Measurements from ENCODE around the gene ADGRL3.
A peak's percentile ranks its signal among the peaks of the same experiment; 100 is the strongest.

ADGRL3 gene

DNA sequence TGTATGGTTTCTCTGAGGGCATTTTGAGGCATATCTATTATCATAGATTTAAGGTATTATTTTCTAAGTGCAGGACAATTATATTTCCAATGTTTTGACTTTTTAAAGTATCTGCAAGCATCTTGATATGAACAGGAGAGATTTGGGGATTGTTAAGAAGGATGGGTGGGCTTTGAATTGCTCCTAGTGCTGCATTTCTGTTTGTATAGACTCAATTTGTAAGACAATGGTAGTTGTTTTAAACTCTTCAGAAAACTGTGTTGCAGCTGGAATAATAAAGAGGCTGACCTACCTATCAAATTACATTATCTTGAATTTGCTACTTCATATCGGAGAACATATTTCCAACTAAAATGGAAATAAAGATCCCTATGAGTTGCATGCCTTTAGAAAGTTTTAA lies 570.3 kb downstream of the ADGRL3 start:
- Histone ChIP-seq H3K9me3 (ENCODE audit: control insufficient read depth, insufficient read depth, low read length) (no peaks in the 10 kb centered on the region), H3K4me3 (ENCODE audit: low read depth, low read length) (peak overlapping the region; percentile 33), H3K27me3 (ENCODE audit: control insufficient read depth, insufficient read depth, low read length) (no peaks in the 10 kb centered on the region), H3K36me3 (ENCODE audit: control insufficient read depth, insufficient read depth, low read length) (peaks cover 7% of the 10 kb centered on the region), H3K4me1 (ENCODE audit: control insufficient read depth, insufficient read depth, low read length) (peaks cover 23% of the 10 kb centered on the region), H3K9ac (ENCODE audit: low read depth, low read length) (no peak overlapping the region)

DNA sequence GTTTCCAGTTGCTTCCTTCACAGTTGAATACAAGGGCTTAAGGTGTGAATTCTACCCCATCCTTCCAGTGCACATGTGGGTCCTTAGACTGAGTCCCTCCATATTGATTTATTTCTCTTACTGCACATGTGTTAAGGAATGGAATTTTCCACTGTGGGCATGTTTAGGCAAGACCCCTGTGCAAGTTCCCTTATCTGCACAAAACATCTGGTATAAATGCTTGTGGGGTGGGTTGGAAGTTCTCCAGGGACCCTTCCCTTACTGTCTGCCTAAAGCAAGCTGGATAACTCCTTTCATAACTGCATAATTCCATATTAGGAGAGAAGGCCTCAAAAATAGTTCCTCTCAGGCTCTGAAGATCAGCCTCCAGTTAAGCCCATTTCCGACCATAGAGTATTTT lies 570.9 kb downstream of the ADGRL3 start:
- Histone ChIP-seq H3K4me3 (ENCODE audit: low read depth, low read length) (peak overlapping the region; percentile 33), H3K4me1 (ENCODE audit: control insufficient read depth, insufficient read depth, low read length) (peaks cover 23% of the 10 kb centered on the region), H3K9me3 (ENCODE audit: control insufficient read depth, insufficient read depth, low read length) (no peaks in the 10 kb centered on the region), H3K36me3 (ENCODE audit: control insufficient read depth, insufficient read depth, low read length) (peaks cover 5% of the 10 kb centered on the region), H3K27me3 (ENCODE audit: control insufficient read depth, insufficient read depth, low read length) (no peaks in the 10 kb centered on the region), H3K9ac (ENCODE audit: low read depth, low read length) (no peak overlapping the region)

GRCh38 chr4:61772126-61772525 lies 572.0 kb downstream of the ADGRL3 start:
- Histone ChIP-seq H3K36me3 (ENCODE audit: control insufficient read depth, insufficient read depth, low read length) (no peaks in the 10 kb centered on the region), H3K4me1 (ENCODE audit: control insufficient read depth, insufficient read depth, low read length) (peaks cover 23% of the 10 kb centered on the region), H3K27me3 (ENCODE audit: control insufficient read depth, insufficient read depth, low read length) (no peaks in the 10 kb centered on the region), H3K4me3 (ENCODE audit: low read depth, low read length) (peak overlapping the region; percentile 6), H3K9ac (ENCODE audit: low read depth, low read length) (peak overlapping the region; percentile 26), H3K9me3 (ENCODE audit: control insufficient read depth, insufficient read depth, low read length) (no peaks in the 10 kb centered on the region)

- peaks cover 23% of the 10 kb centered on the region for H3K4me1 ChIP-seq (ENCODE audit: control insufficient read depth, insufficient read depth, low read length)
Measured at GRCh38 chr4:61773655-61774245, 573.6 kb downstream of the ADGRL3 start.

DNA sequence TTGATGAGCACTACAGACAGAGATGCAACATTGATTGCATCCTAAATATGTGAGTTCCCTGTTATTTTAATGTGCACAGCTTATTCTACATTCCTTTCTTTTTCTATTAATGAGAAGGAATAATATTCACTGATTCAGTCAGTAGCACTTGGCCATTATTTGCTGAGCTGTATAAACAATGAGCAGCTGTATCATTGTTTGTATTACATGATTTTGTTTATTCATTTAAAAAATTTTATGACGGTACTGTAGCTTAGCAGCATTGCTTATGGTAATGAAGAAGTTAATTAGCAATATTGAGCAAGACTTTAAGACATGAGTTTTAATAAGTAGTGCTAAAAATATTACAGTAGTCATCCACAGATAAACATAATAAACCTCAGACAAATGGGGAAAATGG lies 582.0 kb downstream of the ADGRL3 start:
- Histone ChIP-seq H3K9me3 (ENCODE audit: control insufficient read depth, insufficient read depth, low read length) (no peaks in the 10 kb centered on the region), H3K4me1 (ENCODE audit: control insufficient read depth, insufficient read depth, low read length) (no peaks in the 10 kb centered on the region), H3K4me3 (ENCODE audit: low read depth, low read length) (no peak overlapping the region), H3K36me3 (ENCODE audit: control insufficient read depth, insufficient read depth, low read length) (no peaks in the 10 kb centered on the region), H3K27me3 (ENCODE audit: control insufficient read depth, insufficient read depth, low read length) (no peaks in the 10 kb centered on the region), H3K9ac (ENCODE audit: low read depth, low read length) (no peak overlapping the region)

More at GRCh38 chr4:61773655-61774245, 573.6 kb downstream of the ADGRL3 start:
- peak overlapping the region; percentile 20 for H3K4me3 ChIP-seq (ENCODE audit: low read depth, low read length)
- peak overlapping the region; percentile 51 for H3K9ac ChIP-seq (ENCODE audit: low read depth, low read length)
- no peaks in the 10 kb centered on the region for H3K9me3 ChIP-seq (ENCODE audit: control insufficient read depth, insufficient read depth, low read length)
- no peaks in the 10 kb centered on the region for H3K27me3 ChIP-seq (ENCODE audit: control insufficient read depth, insufficient read depth, low read length)
- no peaks in the 10 kb centered on the region for H3K36me3 ChIP-seq (ENCODE audit: control insufficient read depth, insufficient read depth, low read length)

DNA sequence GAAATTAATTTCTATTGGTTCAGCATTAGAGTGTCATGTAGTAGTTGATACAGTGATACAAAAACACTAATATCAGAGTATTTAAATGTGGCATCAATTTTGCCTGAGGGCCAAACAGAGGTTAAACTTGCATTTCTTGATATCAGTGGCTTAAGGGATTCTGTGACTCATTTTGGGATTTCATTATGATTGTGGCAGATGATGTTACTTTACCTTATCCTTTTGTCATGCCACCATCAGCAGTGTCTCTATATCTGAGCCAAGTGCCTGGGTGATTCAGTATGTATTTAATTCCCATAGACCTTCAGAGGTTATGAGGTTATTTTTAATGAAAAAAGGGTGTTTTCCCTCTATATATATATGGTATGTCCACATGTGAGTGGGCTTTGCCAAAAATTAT lies 582.9 kb downstream of the ADGRL3 start:
- Histone ChIP-seq H3K27me3 (ENCODE audit: control insufficient read depth, insufficient read depth, low read length) (no peaks in the 10 kb centered on the region), H3K9ac (ENCODE audit: low read depth, low read length) (no peak overlapping the region), H3K4me1 (ENCODE audit: control insufficient read depth, insufficient read depth, low read length) (no peaks in the 10 kb centered on the region), H3K36me3 (ENCODE audit: control insufficient read depth, insufficient read depth, low read length) (no peaks in the 10 kb centered on the region), H3K4me3 (ENCODE audit: low read depth, low read length) (no peak overlapping the region), H3K9me3 (ENCODE audit: control insufficient read depth, insufficient read depth, low read length) (no peaks in the 10 kb centered on the region)

GRCh38 chr4:61785761-61786160 lies 585.6 kb downstream of the ADGRL3 start:
- Histone ChIP-seq H3K9ac (ENCODE audit: low read depth, low read length) (no peak overlapping the region), H3K36me3 (ENCODE audit: control insufficient read depth, insufficient read depth, low read length) (no peaks in the 10 kb centered on the region), H3K27me3 (ENCODE audit: control insufficient read depth, insufficient read depth, low read length) (no peaks in the 10 kb centered on the region), H3K4me1 (ENCODE audit: control insufficient read depth, insufficient read depth, low read length) (no peaks in the 10 kb centered on the region), H3K9me3 (ENCODE audit: control insufficient read depth, insufficient read depth, low read length) (no peaks in the 10 kb centered on the region), H3K4me3 (ENCODE audit: low read depth, low read length) (no peak overlapping the region)

DNA sequence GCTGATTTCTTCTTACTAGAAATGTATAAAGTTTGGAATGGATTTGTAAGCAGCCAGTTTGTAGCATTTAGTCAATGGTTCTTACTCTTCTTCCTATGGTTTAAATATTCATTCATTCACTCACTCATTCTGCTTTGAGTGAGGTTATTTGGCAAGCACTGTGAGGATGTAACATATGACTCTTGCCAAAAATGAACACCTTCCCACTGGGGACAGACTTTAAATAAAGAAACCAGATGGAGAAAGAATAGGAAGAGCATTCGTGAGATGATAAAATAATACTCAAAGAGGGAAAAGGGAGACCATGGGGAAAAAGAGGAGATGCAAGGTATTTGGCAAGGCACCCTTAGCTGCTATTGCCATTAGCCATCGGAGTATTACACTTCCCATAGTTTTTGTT lies 586.1 kb downstream of the ADGRL3 start:
- no peaks in the 10 kb centered on the region for H3K4me1 ChIP-seq (ENCODE audit: control insufficient read depth, insufficient read depth, low read length)
- H3K4me3 ChIP-seq (ENCODE audit: low read depth, low read length) = no peak overlapping the region
- H3K9ac ChIP-seq (ENCODE audit: low read depth, low read length) = no peak overlapping the region
- H3K27me3 ChIP-seq (ENCODE audit: control insufficient read depth, insufficient read depth, low read length) = no peaks in the 10 kb centered on the region
- no peaks in the 10 kb centered on the region for H3K36me3 ChIP-seq (ENCODE audit: control insufficient read depth, insufficient read depth, low read length)
- no peaks in the 10 kb centered on the region for H3K9me3 ChIP-seq (ENCODE audit: control insufficient read depth, insufficient read depth, low read length)

GRCh38 chr4:61795998-61796397 lies 595.9 kb downstream of the ADGRL3 start:
- Histone ChIP-seq H3K4me3 (ENCODE audit: low read depth, low read length) (no peak overlapping the region), H3K9ac (ENCODE audit: low read depth, low read length) (no peak overlapping the region), H3K4me1 (ENCODE audit: control insufficient read depth, insufficient read depth, low read length) (peaks cover 15% of the 10 kb centered on the region), H3K27me3 (ENCODE audit: control insufficient read depth, insufficient read depth, low read length) (no peaks in the 10 kb centered on the region), H3K36me3 (ENCODE audit: control insufficient read depth, insufficient read depth, low read length) (no peaks in the 10 kb centered on the region), H3K9me3 (ENCODE audit: control insufficient read depth, insufficient read depth, low read length) (no peaks in the 10 kb centered on the region)

- Histone ChIP-seq H3K4me1 (ENCODE audit: control insufficient read depth, insufficient read depth, low read length) (peaks cover 15% of the 10 kb centered on the region), H3K9me3 (ENCODE audit: control insufficient read depth, insufficient read depth, low read length) (no peaks in the 10 kb centered on the region), H3K27me3 (ENCODE audit: control insufficient read depth, insufficient read depth, low read length) (no peaks in the 10 kb centered on the region), H3K4me3 (ENCODE audit: low read depth, low read length) (no peak overlapping the region), H3K36me3 (ENCODE audit: control insufficient read depth, insufficient read depth, low read length) (no peaks in the 10 kb centered on the region), H3K9ac (ENCODE audit: low read depth, low read length) (no peak overlapping the region)
Measured at GRCh38 chr4:61799794-61800193, 599.7 kb downstream of the ADGRL3 start.

- Histone ChIP-seq H3K9ac (ENCODE audit: low read depth, low read length) (no peak overlapping the region), H3K4me3 (ENCODE audit: low read depth, low read length) (no peak overlapping the region)
Measured at GRCh38 chr4:61805227-61805626, 605.1 kb downstream of the ADGRL3 start.

DNA sequence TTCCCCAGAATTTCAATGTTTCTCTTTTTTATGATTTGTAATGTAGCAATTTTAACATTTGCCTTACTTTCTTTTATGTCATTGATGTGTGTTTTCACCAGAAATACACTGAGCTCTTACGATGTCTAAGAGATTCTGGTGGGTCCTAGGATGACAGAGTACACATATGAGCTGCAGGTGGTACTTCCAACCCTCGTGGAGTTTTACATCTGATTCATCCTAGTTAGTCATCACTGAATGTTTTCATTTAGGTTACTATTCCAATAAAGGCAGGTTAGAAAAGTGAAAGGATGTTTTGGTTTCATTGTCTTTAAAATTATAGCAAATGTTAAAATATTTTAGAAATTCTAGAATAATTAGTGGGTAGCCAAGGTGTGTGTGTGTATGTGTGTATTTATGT lies 605.9 kb downstream of the ADGRL3 start:
- H3K36me3 ChIP-seq (ENCODE audit: control insufficient read depth, insufficient read depth, low read length) = no peaks in the 10 kb centered on the region
- H3K4me1 ChIP-seq (ENCODE audit: control insufficient read depth, insufficient read depth, low read length) = no peaks in the 10 kb centered on the region
- H3K27me3 ChIP-seq (ENCODE audit: control insufficient read depth, insufficient read depth, low read length) = no peaks in the 10 kb centered on the region
- H3K9me3 ChIP-seq (ENCODE audit: control insufficient read depth, insufficient read depth, low read length) = no peaks in the 10 kb centered on the region
- H3K9ac ChIP-seq (ENCODE audit: low read depth, low read length) = no peak overlapping the region
- H3K4me3 ChIP-seq (ENCODE audit: low read depth, low read length) = no peak overlapping the region

More at GRCh38 chr4:61805227-61805626, 605.1 kb downstream of the ADGRL3 start:
- H3K27me3 ChIP-seq (ENCODE audit: control insufficient read depth, insufficient read depth, low read length) = no peaks in the 10 kb centered on the region
- no peaks in the 10 kb centered on the region for H3K9me3 ChIP-seq (ENCODE audit: control insufficient read depth, insufficient read depth, low read length)
- no peaks in the 10 kb centered on the region for H3K4me1 ChIP-seq (ENCODE audit: control insufficient read depth, insufficient read depth, low read length)
- H3K36me3 ChIP-seq (ENCODE audit: control insufficient read depth, insufficient read depth, low read length) = no peaks in the 10 kb centered on the region
